T-helper 2 cell treated with Interferon-gamma antibody and Interleukin-4, amounts not matched to agents 5 μg/mL and 100 μg/mL, for 36 hours (primary cell): ENCODE results near the gene AP3D1.

ENCODE experiments used
- DNase-seq: peaks from one replicate; pipeline ENCODE4 v3.0.0; 2021; ENCODE audit warnings: low spot score
- H3K27ac Mint-ChIP-seq: one replicate; pipeline ENCODE4 v1.8.0; 2021; ENCODE audit warnings: mild to moderate bottlenecking, mixed read lengths
- H3K27me3 Mint-ChIP-seq: one replicate; pipeline ENCODE4 v1.8.0; 2021; ENCODE audit warnings: low read depth, mixed read lengths
- H3K36me3 Mint-ChIP-seq: one replicate; pipeline ENCODE4 v1.8.0; 2021; ENCODE audit warnings: low read depth, mixed read lengths
- H3K4me1 Mint-ChIP-seq: one replicate; pipeline ENCODE4 v1.8.0; 2021; ENCODE audit warnings: low read depth, mixed read lengths
- H3K4me3 Mint-ChIP-seq: one replicate; pipeline ENCODE4 v1.8.0; 2022; ENCODE audit warnings: mild to moderate bottlenecking, moderate library complexity, mixed read lengths
- H3K9me3 Mint-ChIP-seq: one replicate; pipeline ENCODE4 v1.8.0; 2021; ENCODE audit warnings: mixed read lengths

AP3D1 gene

GRCh38 chr19:2077833-2078619 lies 73.3 kb downstream of the AP3D1 start:
- peaks cover 66% of the 10 kb centered on the region for H3K36me3 Mint-ChIP-seq
- DNase-seq, result no peak
- H3K27me3 Mint-ChIP-seq, result no peaks in the 10 kb centered on the region
- no peak overlapping the region for H3K4me3 Mint-ChIP-seq
- H3K27ac Mint-ChIP-seq, result no peak overlapping the region
- peaks cover 24% of the 10 kb centered on the region for H3K4me1 Mint-ChIP-seq
- H3K9me3 Mint-ChIP-seq, result no peaks in the 10 kb centered on the region

GRCh38 chr19:2077398-2077797 lies 74.0 kb downstream of the AP3D1 start:
- peaks cover 21% of the 10 kb centered on the region for H3K4me1 Mint-ChIP-seq
- H3K4me3 Mint-ChIP-seq, result no peak overlapping the region
- H3K9me3 Mint-ChIP-seq, result no peaks in the 10 kb centered on the region
- peaks cover 66% of the 10 kb centered on the region for H3K36me3 Mint-ChIP-seq
- H3K27me3 Mint-ChIP-seq, result no peaks in the 10 kb centered on the region
- no peak overlapping the region for H3K27ac Mint-ChIP-seq
- DNase-seq, result no peak

GRCh38 chr19:2076526-2076944 lies 74.8 kb downstream of the AP3D1 start:
- no peak for DNase-seq
- Mint-ChIP-seq H3K36me3 (peaks cover 64% of the 10 kb centered on the region), H3K4me1 (peaks cover 14% of the 10 kb centered on the region), H3K9me3 (no peaks in the 10 kb centered on the region), H3K27ac (no peak overlapping the region), H3K4me3 (no peak overlapping the region), H3K27me3 (no peaks in the 10 kb centered on the region)

- Mint-ChIP-seq H3K4me3 (no peak overlapping the region), H3K4me1 (peaks cover 9% of the 10 kb centered on the region), H3K27me3 (no peaks in the 10 kb centered on the region), H3K27ac (peak overlapping the region; percentile 6), H3K9me3 (no peaks in the 10 kb centered on the region), H3K36me3 (peaks cover 59% of the 10 kb centered on the region)
- no peak for DNase-seq
Observed at GRCh38 chr19:2072757-2073551, 78.4 kb downstream of the AP3D1 start.

- no peaks in the 10 kb centered on the region for H3K27me3 Mint-ChIP-seq
- peak overlapping the region; percentile 47 for H3K4me3 Mint-ChIP-seq
- peaks cover 46% of the 10 kb centered on the region for H3K36me3 Mint-ChIP-seq
- peaks cover 9% of the 10 kb centered on the region for H3K4me1 Mint-ChIP-seq
- no peak for DNase-seq
- peak overlapping the region; percentile 79 for H3K27ac Mint-ChIP-seq
- H3K9me3 Mint-ChIP-seq, result no peaks in the 10 kb centered on the region
Observed at GRCh38 chr19:2070986-2071673, 80.2 kb downstream of the AP3D1 start.

- Mint-ChIP-seq H3K9me3 (no peaks in the 10 kb centered on the region), H3K27ac (no peak overlapping the region), H3K4me3 (no peak overlapping the region), H3K4me1 (peaks cover 9% of the 10 kb centered on the region), H3K36me3 (peaks cover 43% of the 10 kb centered on the region), H3K27me3 (no peaks in the 10 kb centered on the region)
- no peak for DNase-seq
Observed at GRCh38 chr19:2070436-2070827, 80.9 kb downstream of the AP3D1 start.

- peak overlapping the region; percentile 36 for H3K27ac Mint-ChIP-seq
- no peak for DNase-seq
- H3K36me3 Mint-ChIP-seq, result peaks cover 9% of the 10 kb centered on the region
- peaks cover 9% of the 10 kb centered on the region for H3K4me1 Mint-ChIP-seq
- H3K9me3 Mint-ChIP-seq, result no peaks in the 10 kb centered on the region
- H3K27me3 Mint-ChIP-seq, result no peaks in the 10 kb centered on the region
- H3K4me3 Mint-ChIP-seq, result no peak overlapping the region
Observed at GRCh38 chr19:2064788-2065524, 86.4 kb downstream of the AP3D1 start.

GRCh38 chr19:2064395-2064787 lies 87.0 kb downstream of the AP3D1 start:
- no peak overlapping the region for H3K4me3 Mint-ChIP-seq
- no peak for DNase-seq
- H3K27me3 Mint-ChIP-seq, result no peaks in the 10 kb centered on the region
- H3K9me3 Mint-ChIP-seq, result no peaks in the 10 kb centered on the region
- peaks cover 7% of the 10 kb centered on the region for H3K4me1 Mint-ChIP-seq
- peaks cover 6% of the 10 kb centered on the region for H3K36me3 Mint-ChIP-seq
- H3K27ac Mint-ChIP-seq, result no peak overlapping the region

GRCh38 chr19:2063824-2064223 lies 87.5 kb downstream of the AP3D1 start:
- no peaks in the 10 kb centered on the region for H3K9me3 Mint-ChIP-seq
- H3K27me3 Mint-ChIP-seq, result no peaks in the 10 kb centered on the region
- peaks cover 6% of the 10 kb centered on the region for H3K36me3 Mint-ChIP-seq
- H3K27ac Mint-ChIP-seq, result no peak overlapping the region
- H3K4me3 Mint-ChIP-seq, result no peak overlapping the region
- peaks cover 7% of the 10 kb centered on the region for H3K4me1 Mint-ChIP-seq
- no peak for DNase-seq

GRCh38 chr19:2062770-2063169 lies 88.6 kb downstream of the AP3D1 start:
- H3K27ac Mint-ChIP-seq, result peak overlapping the region; percentile 88
- peaks cover 7% of the 10 kb centered on the region for H3K4me1 Mint-ChIP-seq

GRCh38 chr19:2062389-2062729 lies 89.0 kb downstream of the AP3D1 start:
- Mint-ChIP-seq H3K36me3 (no peaks in the 10 kb centered on the region), H3K27ac (peak overlapping the region; percentile 88), H3K4me3 (peak overlapping the region; percentile 90), H3K27me3 (no peaks in the 10 kb centered on the region), H3K9me3 (no peaks in the 10 kb centered on the region), H3K4me1 (peaks cover 7% of the 10 kb centered on the region)
- no peak for DNase-seq

More at GRCh38 chr19:2062770-2063169, 88.6 kb downstream of the AP3D1 start:
- Mint-ChIP-seq H3K4me3 (peak overlapping the region; percentile 90), H3K9me3 (no peaks in the 10 kb centered on the region), H3K27me3 (no peaks in the 10 kb centered on the region), H3K36me3 (no peaks in the 10 kb centered on the region)
- no peak for DNase-seq

GRCh38 chr19:2061495-2062388 lies 89.6 kb downstream of the AP3D1 start:
- H3K36me3 Mint-ChIP-seq, result no peaks in the 10 kb centered on the region
- peaks cover 11% of the 10 kb centered on the region for H3K4me1 Mint-ChIP-seq
- DNase-seq, result peak; percentile 99
- H3K4me3 Mint-ChIP-seq, result peak overlapping the region; percentile 90
- H3K27ac Mint-ChIP-seq, result peak overlapping the region; percentile 88
- H3K27me3 Mint-ChIP-seq, result no peaks in the 10 kb centered on the region
- H3K9me3 Mint-ChIP-seq, result no peaks in the 10 kb centered on the region
